Gastrocnemius medialis (tissue), 4 donors: ENCODE data around the gene GRHL3. TPM values are rescaled to one million over a fixed set of nuclear protein-coding genes. Genes with fewer than 3 reads are reported as not detected.

Experiments
- ATAC-seq, 2 donors: fragments of 150-250 bp; one replicate each; pipeline ENCODE4 v1.9.1; 2016
- DNase-seq, 2 donors: peaks; one replicate each; pipeline ENCODE4 v3.0.0-alpha.2; 2019
- H3K27ac ChIP-seq, 4 donors: fragments of 200-600 bp; sonication (generic); 1 replicate in 1 of 4; 2 replicates in 3 of 4; pipeline ENCODE4 v1.5.1; 2016 to 2018; ENCODE audit warnings: mild to moderate bottlenecking in 2 of 4, moderate library complexity in 1 of 4
- H3K27me3 ChIP-seq, 3 donors: fragments of 200-600 bp; sonication (generic) in 2 of 3; 1 replicate in 1 of 3; 2 replicates in 2 of 3; pipeline versions ENCODE4 v1.5.1 to v1.6.0; 2016 to 2019; ENCODE audit warnings: mild to moderate bottlenecking in 1 of 3, moderate library complexity in 1 of 3
- H3K36me3 ChIP-seq, 2 donors: fragments of 200-600 bp; sonication (generic) in 1 of 2; one replicate each; pipeline ENCODE4 v1.5.1; 2017 to 2018
- H3K4me1 ChIP-seq, 2 donors: fragments of 200-600 bp; sonication (generic) in 1 of 2; one replicate each; pipeline ENCODE4 v1.5.1; 2016 to 2017; ENCODE audit warnings: mild to moderate bottlenecking in 2 of 2
- H3K4me3 ChIP-seq, 4 donors: fragments of 200-600 bp; sonication (generic) in 3 of 4; 1 replicate in 1 of 4; 2 replicates in 3 of 4; pipeline ENCODE4 v1.5.1; 2016 to 2019; ENCODE audit warnings: mild to moderate bottlenecking in 2 of 4
- H3K9me3 ChIP-seq, 3 donors: fragments of 200-600 bp; sonication (generic) in 2 of 3; 1 replicate in 1 of 3; 2 replicates in 2 of 3; pipeline ENCODE4 v1.5.1; 2016 to 2019
- CTCF ChIP-seq, 5 experiments: fragments of 450-650 bp in 3 of 5; fragments of 200-600 bp in 2 of 5; sonication (generic) in 2 of 5; IDR thresholded peaks in 4 of 5; conservative IDR thresholded peaks in 1 of 5; 1 replicate in 4 of 5; 2 replicates in 1 of 5; pipeline ENCODE4 v1.5.1; 2016 to 2019; ENCODE audit warnings: antibody characterized with exemption in 5 of 5, mild to moderate bottlenecking in 3 of 5, moderate library complexity in 3 of 5
- POLR2A ChIP-seq, 2 donors: fragments of 450-650 bp; IDR thresholded peaks; one replicate each; pipeline ENCODE4 v1.6.1; 2017; ENCODE audit warnings: antibody characterized with exemption in 2 of 2, mild to moderate bottlenecking in 2 of 2, moderate library complexity in 2 of 2
- in situ Hi-C, 4 donors: fragments of 200-750 bp; cut with MboI; loops; one replicate each; pipeline versions ENCODE4 v1.15.0 to v1.8.0; 2017; ENCODE audit warnings: low sequenced_read_pairs in 4 of 4
- intact Hi-C: fragments of 100-400 bp; cut with DNase I; formaldehyde crosslinking; loops from one replicate; pipeline ENCODE4 v1.15.1; 2023; ENCODE audit warnings: low total_unique reads
- total RNA-seq, 4 donors: library from RNA; depleted of rRNA; stranded (reverse); fragments of >200 nt; gene quantifications; one replicate each; pipeline versions ENCODE4 v1.1.0 to v1.2.3, GENCODE V29; 2016

GRHL3 gene
- total RNA-seq, 4 donors from 2014 or later, result not detected

GRCh38 chr1:24337455-24337854, 18.3 kb downstream of the GRHL3 start:
- Histone ChIP-seq H3K4me3 (no peak overlapping the region), H3K9me3 (no peaks in the 10 kb centered on the region), H3K4me1 (no peaks in the 10 kb centered on the region), H3K36me3 (no peaks in the 10 kb centered on the region), H3K27me3 (no peaks in the 10 kb centered on the region), H3K27ac (no peak overlapping the region)
- no peak for TF ChIP-seq CTCF (IDR thresholded peaks at IDR 0.05 in 4 of 5, conservative IDR thresholded peaks at IDR 0.05 in 1 of 5)
- no peak for TF ChIP-seq POLR2A (IDR thresholded peaks at IDR 0.05)
- no peak for ATAC-seq
- in situ Hi-C loops (no loop called here), intact Hi-C loops (no loop called here)
- DNase-seq, result no peak

DNA sequence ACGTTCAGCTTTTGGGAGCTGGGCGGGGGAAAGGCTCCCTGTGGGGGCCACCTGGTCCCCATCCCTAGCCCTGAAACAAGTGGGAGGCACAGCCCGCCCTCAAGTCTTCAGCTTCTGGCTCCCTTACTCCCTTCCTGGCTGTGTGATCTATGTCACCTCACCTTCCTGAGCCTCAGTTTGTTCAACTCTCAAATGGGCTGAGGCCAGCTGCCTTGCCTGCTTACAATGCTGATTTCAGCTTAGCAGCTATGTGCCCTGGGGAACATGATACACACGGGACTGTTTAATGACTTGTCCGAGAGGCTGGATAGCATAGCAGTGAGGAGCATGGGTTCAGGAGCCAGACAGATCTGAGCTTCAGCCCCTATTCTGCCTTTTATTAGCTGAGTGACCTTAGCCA, 19.3 kb downstream of the GRHL3 start:
- H3K27me3 ChIP-seq, result no peaks in the 10 kb centered on the region
- in situ Hi-C loops (no loop called here), intact Hi-C loops (no loop called here)
- ATAC-seq (no peak), DNase-seq (no peak)
- H3K4me1 ChIP-seq, result no peaks in the 10 kb centered on the region
- no peaks in the 10 kb centered on the region for H3K36me3 ChIP-seq
- H3K9me3 ChIP-seq, result no peaks in the 10 kb centered on the region
- TF ChIP-seq CTCF (IDR thresholded peaks at IDR 0.05 in 4 of 5, conservative IDR thresholded peaks at IDR 0.05 in 1 of 5), result no peak
- H3K4me3 ChIP-seq, result no peak overlapping the region
- no peak overlapping the region for H3K27ac ChIP-seq

DNA sequence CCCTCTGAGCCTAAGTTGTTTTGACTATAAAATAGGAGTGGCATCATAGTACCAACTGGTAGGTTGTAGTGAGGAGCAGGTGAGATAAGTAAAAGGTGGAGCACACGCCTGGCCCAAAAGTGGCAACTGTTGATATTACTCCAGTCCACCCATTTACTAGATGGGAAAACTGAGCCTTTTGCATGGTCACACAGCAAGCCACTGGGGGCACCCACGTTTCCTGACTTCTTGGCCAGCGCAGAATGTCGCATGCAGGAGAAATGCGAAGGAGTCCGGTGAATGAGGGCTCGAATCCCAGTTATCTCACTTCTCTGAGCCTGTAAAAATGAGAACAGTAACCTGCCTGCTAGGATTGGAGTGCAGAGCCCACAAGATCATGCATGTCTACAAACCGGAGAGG, 20.8 kb downstream of the GRHL3 start:
- in situ Hi-C loops, result no loop called here
- intact Hi-C loops, result no loop called here
- Histone ChIP-seq H3K36me3 (no peaks in the 10 kb centered on the region), H3K27ac (no peak overlapping the region), H3K4me3 (no peak overlapping the region), H3K27me3 (no peaks in the 10 kb centered on the region), H3K4me1 (no peaks in the 10 kb centered on the region), H3K9me3 (no peaks in the 10 kb centered on the region)
- TF ChIP-seq CTCF (IDR thresholded peaks at IDR 0.05 in 4 of 5, conservative IDR thresholded peaks at IDR 0.05 in 1 of 5) (no peak), POLR2A (IDR thresholded peaks at IDR 0.05) (no peak)
- ATAC-seq (no peak), DNase-seq (no peak)

- TF ChIP-seq CTCF (IDR thresholded peaks at IDR 0.05 in 4 of 5, conservative IDR thresholded peaks at IDR 0.05 in 1 of 5) (no peak), POLR2A (IDR thresholded peaks at IDR 0.05) (no peak)
- Histone ChIP-seq H3K36me3 (no peaks in the 10 kb centered on the region), H3K27me3 (no peaks in the 10 kb centered on the region), H3K27ac (no peak overlapping the region), H3K9me3 (no peaks in the 10 kb centered on the region), H3K4me1 (no peaks in the 10 kb centered on the region), H3K4me3 (no peak overlapping the region)
- ATAC-seq (no peak), DNase-seq (no peak)
- in situ Hi-C loops (no loop called here), intact Hi-C loops (no loop called here)
Measured at GRCh38 chr1:24340770-24341169, 21.6 kb downstream of the GRHL3 start.

DNA sequence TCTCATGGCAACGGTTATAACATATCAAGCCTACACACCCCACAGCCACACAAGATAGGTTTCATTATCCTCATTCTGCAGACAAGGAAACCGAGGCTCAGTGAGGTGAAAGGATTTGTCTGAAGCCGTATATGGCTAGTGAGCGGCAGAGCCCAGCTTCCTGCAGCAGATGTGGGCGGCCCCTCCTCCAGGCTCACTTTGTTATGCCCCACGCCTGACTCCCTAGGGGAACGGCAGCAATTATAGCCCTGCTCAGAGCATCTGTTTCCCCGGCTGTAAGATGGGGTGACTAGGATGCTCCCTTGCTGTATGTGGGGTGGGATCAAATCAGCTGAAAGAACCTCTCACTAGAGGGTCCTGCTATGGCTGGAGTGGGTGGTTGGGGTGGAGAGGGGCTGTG, 22.1 kb downstream of the GRHL3 start:
- DNase-seq, result no peak
- in situ Hi-C loops, result no loop called here
- H3K27ac ChIP-seq, result no peak overlapping the region
- ATAC-seq, result no peak
- TF ChIP-seq CTCF (IDR thresholded peaks at IDR 0.05 in 4 of 5, conservative IDR thresholded peaks at IDR 0.05 in 1 of 5) (no peak), POLR2A (IDR thresholded peaks at IDR 0.05) (no peak)
- no peaks in the 10 kb centered on the region for H3K4me1 ChIP-seq
- H3K27me3 ChIP-seq, result no peaks in the 10 kb centered on the region
- H3K36me3 ChIP-seq, result no peaks in the 10 kb centered on the region
- no peaks in the 10 kb centered on the region for H3K9me3 ChIP-seq
- intact Hi-C loops, result no loop called here
- no peak overlapping the region for H3K4me3 ChIP-seq
